KOPT-K1 (cell line): Measurements from ENCODE around the gene TFCP2L1.

Experiments
- H3K27ac ChIP-seq: fragments of 200-600 bp; sonication (generic); 2 replicates; pipeline ENCODE4 v1.5.1; 2016; ENCODE audit warnings: antibody characterized with exemption, mild to moderate bottlenecking, low read depth, low read length; ENCODE audit not compliant: poor library complexity, severe bottlenecking
- H3K36me3 ChIP-seq: fragments of 200-600 bp; sonication (generic); 2 replicates; pipeline ENCODE4 v1.5.1; 2017; ENCODE audit warnings: antibody characterized with exemption, mild to moderate bottlenecking, low read length, moderate library complexity; ENCODE audit not compliant: insufficient read depth
- H3K9me3 ChIP-seq: fragments of 200-600 bp; sonication (generic); 2 replicates; pipeline ENCODE4 v1.5.1; 2017; ENCODE audit warnings: antibody characterized with exemption, low read length, mild to moderate bottlenecking; ENCODE audit not compliant: insufficient read depth, poor library complexity, severe bottlenecking

TFCP2L1 gene

GRCh38 chr2:121245120-121245820 is 39.7 kb downstream of the TFCP2L1 start:
- Histone ChIP-seq H3K36me3 (no peaks in the 10 kb centered on the region), H3K9me3 (no peaks in the 10 kb centered on the region), H3K27ac (no peak overlapping the region)

DNA sequence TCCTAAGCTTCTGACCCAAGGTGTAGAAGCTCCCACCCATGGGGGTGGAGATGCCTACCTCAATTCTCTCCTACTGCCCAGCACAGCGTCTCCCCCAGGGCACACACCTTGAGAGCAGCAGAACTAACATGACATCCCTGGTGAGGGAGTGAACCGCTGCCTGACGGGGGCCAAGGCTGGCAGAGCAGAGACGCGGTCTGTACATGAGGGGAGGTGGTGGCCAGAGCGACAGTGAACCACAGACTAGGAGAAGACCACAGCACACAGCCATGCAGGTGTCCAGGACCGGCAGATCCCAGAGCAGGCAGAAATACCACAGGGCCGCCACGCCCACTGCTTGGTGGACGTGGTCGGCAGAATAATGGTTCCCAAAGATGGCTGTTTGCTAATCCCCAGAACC is 40.4 kb downstream of the TFCP2L1 start:
- Histone ChIP-seq H3K36me3 (no peaks in the 10 kb centered on the region), H3K9me3 (no peaks in the 10 kb centered on the region), H3K27ac (no peak overlapping the region)

- Histone ChIP-seq H3K9me3 (no peaks in the 10 kb centered on the region), H3K36me3 (no peaks in the 10 kb centered on the region), H3K27ac (no peak overlapping the region)
These were observed 41.1 kb downstream of the TFCP2L1 start for GRCh38 chr2:121243821-121244460.

GRCh38 chr2:121242976-121243375 is 42.0 kb downstream of the TFCP2L1 start:
- Histone ChIP-seq H3K9me3 (no peaks in the 10 kb centered on the region), H3K36me3 (no peaks in the 10 kb centered on the region), H3K27ac (no peak overlapping the region)

DNA sequence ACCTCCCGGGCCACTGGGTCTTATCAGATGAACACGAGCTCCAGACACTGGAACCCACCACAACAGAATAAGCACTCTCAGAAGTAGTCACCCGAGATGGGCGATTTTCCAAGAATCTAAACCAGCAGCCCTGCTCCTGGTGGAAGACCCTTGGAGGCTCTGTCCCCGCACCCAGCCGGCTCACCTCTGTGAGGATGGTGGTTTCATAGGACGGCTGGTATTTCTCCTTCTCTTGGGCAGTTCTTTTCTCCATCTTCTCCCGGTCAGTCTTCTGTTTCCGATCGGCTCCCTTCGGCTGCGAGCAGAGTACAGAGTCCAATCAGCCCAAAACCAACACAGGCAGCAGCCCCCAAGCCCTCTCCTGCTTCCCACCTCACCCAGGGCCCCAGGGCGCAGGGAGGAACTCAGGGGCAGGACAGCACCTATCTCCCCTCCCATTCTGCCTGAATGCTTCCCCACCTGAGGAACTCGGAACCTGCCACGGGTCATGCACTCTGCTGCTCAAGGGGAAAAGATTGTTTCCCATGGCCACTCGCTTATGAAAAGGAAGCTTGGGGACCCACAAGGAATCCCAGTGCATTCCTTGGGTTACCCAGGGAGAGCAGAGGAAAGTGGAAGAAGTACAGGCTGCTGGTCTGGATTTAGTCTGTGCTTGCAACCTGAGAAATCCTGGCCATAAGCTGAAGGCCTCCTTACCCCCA is 42.7 kb downstream of the TFCP2L1 start:
- no peak overlapping the region for H3K27ac ChIP-seq
- no peaks in the 10 kb centered on the region for H3K9me3 ChIP-seq
- H3K36me3 ChIP-seq = no peaks in the 10 kb centered on the region

GRCh38 chr2:121241466-121241865 is 43.5 kb downstream of the TFCP2L1 start:
- Histone ChIP-seq H3K36me3 (no peaks in the 10 kb centered on the region), H3K9me3 (no peaks in the 10 kb centered on the region), H3K27ac (no peak overlapping the region)

DNA sequence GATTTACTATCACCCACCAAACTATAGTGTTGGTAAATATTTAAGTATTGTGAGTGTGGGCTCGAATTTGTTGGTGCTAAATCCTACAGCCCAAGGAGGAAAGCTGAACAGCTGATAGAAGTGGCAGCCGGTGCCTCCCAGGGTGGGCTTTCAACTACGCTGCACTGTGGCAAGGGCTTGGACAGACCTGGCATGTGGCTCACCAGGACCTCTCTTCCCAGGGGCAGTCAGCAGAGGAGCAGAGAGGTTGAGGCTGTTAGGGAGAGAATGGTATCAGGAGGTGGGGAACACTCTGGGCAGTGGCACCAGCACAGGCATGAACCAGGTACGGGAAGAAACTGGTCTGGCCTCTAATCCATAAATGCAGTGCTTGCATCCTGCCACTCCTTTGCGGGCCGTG is 44.6 kb downstream of the TFCP2L1 start:
- H3K9me3 ChIP-seq = no peaks in the 10 kb centered on the region
- no peak overlapping the region for H3K27ac ChIP-seq
- no peaks in the 10 kb centered on the region for H3K36me3 ChIP-seq

DNA sequence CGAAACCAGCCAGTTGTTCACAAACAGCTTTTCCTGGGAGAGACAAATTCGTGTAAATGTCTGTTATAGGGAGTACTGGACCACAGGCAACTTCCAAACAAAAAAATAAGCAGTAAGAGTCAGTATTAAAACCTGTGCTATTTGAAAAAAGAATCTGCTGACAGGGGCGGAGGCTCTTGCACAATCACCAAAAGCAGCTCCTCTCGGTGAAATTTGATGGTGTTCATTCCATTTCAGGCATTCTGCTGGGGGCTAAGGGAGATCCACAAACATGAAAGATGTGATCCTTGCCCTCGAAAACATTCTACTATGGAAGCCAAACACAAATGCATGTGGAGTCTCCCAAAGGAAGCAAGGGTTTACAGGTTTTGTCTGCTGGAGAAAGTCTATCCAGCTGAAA is 45.0 kb downstream of the TFCP2L1 start:
- no peak overlapping the region for H3K27ac ChIP-seq
- no peaks in the 10 kb centered on the region for H3K9me3 ChIP-seq
- no peaks in the 10 kb centered on the region for H3K36me3 ChIP-seq

- no peak overlapping the region for H3K27ac ChIP-seq
- H3K9me3 ChIP-seq = no peaks in the 10 kb centered on the region
- H3K36me3 ChIP-seq = no peaks in the 10 kb centered on the region
These were observed 45.5 kb downstream of the TFCP2L1 start for GRCh38 chr2:121239471-121239870.

DNA sequence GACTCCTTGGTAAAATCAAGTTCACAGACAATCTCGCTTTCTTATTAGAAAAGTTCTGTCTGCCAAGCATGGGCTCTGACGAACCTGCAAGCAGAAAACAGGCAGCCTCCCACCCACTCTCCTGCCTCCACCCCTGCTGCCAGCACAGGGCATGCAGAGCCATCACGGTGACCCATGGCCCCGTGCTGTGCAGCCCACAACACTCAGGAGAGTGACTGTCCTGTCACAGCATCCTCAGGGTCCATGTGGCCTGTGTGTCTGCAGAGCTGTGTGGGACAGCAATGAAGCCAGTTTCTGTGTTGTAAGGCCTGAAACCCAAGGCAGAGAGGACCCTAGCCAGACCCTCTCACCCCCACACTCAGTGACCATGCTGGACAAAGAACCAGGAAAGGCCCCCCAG is 46.2 kb downstream of the TFCP2L1 start:
- H3K27ac ChIP-seq = no peak overlapping the region
- no peaks in the 10 kb centered on the region for H3K36me3 ChIP-seq
- no peaks in the 10 kb centered on the region for H3K9me3 ChIP-seq

DNA sequence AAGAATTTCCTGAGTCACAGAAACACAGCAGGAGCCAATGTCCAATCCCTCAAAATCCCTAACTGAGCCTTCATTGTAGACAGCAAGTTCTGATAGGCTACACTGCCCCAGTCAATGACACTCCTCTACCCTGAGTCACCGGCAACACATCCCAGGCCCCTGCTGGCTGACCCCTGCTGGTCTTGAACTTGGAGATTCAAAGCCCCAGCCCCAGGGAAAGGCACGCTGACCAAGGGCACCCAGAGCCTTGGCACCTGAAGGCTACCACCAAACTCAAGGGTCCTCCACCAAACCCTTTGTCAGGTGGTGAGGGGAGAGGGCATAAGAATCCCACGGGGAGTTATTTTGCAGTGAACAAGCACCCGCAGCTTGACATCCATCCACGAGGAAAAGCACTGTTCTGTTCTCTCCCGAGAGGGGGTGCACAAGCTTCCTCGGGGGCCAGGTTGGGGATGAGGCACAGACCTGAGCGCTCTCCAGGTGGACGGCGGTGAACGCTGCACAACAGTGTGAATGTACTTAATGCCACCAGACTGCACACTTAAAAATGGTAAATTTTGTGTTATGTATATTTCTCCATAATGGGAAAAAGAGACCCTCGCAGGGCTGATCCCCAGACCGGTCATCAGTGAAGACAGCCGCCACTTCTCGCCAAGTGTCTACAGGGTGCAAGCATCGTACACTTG is 46.9 kb downstream of the TFCP2L1 start:
- Histone ChIP-seq H3K9me3 (no peaks in the 10 kb centered on the region), H3K27ac (no peak overlapping the region), H3K36me3 (no peaks in the 10 kb centered on the region)

GRCh38 chr2:121237336-121237979 is 47.5 kb downstream of the TFCP2L1 start:
- no peaks in the 10 kb centered on the region for H3K9me3 ChIP-seq
- H3K27ac ChIP-seq = no peak overlapping the region
- H3K36me3 ChIP-seq = no peaks in the 10 kb centered on the region

- no peak overlapping the region for H3K27ac ChIP-seq
- H3K9me3 ChIP-seq = no peaks in the 10 kb centered on the region
- H3K36me3 ChIP-seq = no peaks in the 10 kb centered on the region
These were observed 48.3 kb downstream of the TFCP2L1 start for GRCh38 chr2:121236650-121237180.

DNA sequence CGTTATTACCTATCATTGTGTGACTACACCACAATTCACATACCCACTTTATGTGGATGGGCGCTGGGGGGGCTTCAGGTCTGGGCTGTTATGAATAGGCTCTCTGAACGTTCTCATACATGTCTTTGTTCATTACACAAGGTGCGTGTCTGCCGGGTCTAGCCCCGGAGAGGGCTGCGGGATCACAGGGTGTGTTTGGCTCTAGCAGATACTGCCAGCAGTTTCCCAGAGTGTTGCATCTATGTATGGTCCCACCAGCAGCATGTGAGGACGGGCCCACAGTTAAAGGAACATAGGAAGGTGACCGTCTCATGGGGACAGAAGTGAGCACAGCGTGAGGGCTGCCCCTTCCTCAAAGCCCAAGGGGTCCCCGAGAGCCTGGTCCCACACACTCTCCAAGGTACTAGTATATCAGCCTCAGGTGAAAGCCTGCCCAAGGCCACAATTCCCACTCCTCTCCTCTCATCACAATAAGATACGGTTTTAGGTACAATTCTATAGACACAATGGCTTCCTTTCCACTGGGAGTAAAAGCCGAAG is 48.8 kb downstream of the TFCP2L1 start:
- H3K9me3 ChIP-seq = no peaks in the 10 kb centered on the region
- H3K27ac ChIP-seq = no peak overlapping the region
- no peaks in the 10 kb centered on the region for H3K36me3 ChIP-seq
